Inflammatory macrophage treated with lipopolysaccharide for 1 hour (primary cell): ENCODE results near the gene FBXO15.

Experiments
- DNase-seq, 2 donors: peaks; one replicate each; pipeline ENCODE4 v3.0.0-alpha.2; 2020 to 2022

The FBXO15 gene, protein sequence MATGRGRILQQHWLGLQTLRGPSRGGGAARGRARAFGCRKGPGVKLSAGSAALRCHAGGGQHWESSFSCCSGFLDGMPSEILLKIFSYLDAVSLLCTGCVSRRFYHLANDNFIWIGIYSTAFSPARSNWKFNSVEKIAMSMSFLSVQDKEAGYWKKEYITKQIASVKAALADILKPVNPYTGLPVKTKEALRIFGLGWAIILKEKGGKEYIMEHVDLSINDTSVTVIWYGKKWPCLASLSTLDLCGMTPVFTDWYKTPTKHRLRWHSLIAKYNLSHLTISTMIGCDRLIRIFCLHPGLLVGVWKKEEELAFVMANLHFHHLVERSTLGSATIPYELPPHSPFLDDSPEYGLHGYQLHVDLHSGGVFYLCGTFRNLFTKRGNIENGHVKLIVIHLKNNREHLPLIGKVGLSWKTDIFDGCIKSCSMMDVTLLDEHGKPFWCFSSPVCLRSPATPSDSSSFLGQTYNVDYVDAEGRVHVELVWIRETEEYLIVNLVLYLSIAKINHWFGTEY

DNA sequence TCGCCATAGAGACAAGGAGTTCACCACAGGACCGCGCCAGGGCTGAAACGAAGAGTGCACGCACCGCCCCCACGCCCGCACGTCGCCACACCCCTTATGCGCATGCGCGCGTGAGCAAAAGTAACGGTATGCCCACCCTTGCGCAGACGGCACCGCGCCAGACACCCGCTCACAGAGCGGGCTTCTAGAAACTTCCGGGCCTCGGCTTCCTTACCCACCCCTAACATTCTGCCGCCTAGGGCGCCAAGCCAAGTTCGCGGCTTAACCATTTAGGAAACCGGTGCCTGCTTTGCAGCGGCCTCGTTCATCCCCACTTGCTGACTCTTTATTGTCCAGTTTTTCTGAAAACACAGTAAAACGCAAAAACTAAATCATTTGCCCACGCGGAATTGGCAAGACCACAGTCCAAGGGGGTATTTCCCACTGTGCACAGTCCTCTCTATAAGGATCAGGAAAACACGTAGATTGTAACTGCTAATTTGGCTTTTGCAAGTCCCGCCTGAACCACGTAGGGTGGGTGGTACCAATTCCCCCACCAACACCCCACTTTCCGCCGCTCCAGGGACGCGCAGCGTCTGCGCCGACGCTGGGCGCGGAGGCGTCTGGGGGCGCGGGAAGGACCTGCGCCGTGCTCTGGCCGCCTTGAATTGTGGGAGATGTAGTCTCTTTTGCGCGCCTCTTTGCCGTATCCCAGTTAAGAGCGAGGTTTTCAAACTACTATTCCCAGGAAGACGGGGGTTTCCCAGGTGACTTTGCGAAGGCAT is at the start of gene FBXO15, which contains the start of gene TIMM21:
FBXO15 (minus strand) TSS at position 56 of the 764 bp plus-strand sequence; CDS start at position 7, 49 bp downstream.
TIMM21 (plus strand) TSS at position 745 of the 764 bp plus-strand sequence. CDS start 286 bp downstream, outside the sequence.
- peak; percentile 95 to 96 for DNase-seq

DNA sequence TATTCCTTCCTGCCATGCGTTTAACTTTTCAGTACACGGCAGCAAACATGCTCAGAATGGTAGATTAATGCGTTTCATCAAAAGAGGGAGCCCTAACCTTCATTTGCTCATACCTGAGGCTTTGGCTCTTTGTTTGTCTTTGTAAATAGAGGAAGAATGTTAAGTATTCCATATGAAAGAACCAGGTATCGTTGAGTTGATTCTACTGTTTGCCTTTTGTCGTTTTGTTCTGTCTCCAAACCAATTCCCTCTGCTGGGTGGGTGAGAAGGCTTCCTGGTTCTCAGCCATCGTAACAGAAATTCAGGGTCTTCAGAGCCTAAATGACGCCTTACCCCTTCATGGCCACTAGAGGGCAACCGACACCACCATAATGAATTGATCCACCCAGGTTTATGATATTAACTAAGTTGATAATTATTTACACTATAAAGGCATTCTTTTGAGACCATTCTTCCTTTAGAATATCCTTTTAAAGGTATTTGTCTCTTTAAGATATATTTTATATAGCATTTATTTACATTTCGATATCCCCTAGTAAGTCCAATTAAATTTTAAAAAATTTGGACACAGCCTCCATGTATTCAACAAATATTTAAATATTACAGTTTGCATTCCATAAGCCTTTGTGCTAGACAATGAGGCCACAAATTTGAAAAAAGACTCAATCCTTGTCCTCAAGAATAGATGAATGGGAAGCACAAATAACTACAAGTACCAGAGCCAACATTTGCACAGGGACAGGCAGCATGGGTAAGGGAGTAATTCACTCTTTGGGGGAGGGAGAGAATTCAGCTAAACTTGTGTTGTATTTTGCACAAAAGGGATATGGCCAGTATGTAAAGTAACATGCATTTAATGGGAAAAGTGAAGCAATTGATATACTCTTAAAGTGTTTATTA is 48.8 kb upstream of the FBXO15 start:
- DNase-seq: peak; percentile 43 to 81

DNA sequence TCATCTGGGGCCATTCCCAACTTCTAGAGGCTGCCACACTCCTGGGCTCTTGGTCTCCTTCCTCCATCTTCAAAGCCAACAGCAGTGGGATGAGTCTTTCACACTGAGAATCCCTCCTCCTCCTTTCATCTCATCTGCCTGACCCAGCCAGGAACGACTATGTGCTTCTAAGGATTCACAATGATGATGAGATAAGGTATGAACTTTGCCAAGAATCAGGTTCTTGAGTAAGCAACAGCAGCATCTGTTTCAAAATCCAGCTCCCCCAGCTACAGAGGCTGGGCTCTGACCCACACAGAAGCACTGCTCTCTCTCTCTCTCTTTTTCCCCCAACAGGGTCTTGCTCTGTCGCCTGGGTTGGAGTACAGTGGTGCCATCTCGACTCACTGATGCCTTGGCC is 47.1 kb upstream of the FBXO15 start:
- DNase-seq: no peak

DNA sequence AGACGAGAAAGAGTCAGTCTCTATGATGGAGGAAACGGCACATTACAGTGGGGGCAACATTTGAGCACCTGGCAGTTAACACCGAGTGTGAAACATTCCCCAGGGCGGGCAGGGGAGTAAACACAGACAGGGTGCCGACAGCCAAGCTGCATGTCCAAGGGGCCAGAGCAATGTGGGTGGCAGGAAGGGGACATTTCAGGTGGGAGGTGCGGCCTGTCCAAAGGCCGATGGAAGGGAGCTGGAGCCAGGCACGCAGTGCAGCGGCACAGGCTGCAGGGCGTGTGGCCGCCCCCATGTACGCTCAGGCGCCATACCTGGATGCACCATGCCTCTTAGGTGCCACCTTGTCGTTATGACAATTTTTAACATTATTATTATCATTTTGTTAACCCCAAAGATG is 43.9 kb upstream of the FBXO15 start:
- DNase-seq: no peak

DNA sequence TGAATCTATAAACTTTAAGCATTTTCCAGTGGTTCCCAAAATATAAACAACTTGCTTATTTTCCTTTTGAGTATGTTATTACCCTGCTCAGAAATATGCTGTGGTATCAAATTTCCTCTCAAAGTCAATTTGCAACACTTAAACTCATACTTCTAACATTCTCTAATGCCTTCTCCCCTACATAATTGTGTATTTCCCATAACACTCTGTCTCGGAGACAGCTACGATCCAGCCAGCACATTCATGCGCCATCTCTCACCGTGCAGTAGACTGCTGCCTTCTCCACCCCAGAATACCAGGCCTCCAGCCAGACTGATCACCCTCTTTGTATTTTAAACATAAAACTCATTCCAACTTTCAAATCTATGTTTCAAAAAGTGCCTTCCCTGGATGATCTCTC is 42.5 kb upstream of the FBXO15 start:
- no peak for DNase-seq

DNA sequence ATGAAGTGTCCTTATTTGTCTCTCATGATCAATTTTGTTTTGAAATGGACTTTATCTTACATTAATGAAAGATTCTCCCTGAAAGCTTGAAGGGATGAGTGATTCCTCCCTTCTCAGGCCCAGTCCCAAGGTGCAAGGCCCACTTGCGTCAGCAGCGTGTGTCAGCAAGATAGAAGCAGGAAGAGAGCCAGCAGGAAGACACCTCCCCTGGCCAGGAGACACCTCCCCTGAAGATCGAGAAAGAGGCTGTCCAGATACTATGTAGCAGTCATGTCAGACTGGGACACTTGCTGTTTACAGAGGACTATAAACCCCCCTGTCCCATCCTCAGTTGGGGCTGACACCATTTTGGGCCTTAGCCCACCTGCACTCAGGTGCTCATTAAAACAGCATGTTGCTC is 39.0 kb upstream of the FBXO15 start:
- no peak for DNase-seq

DNA sequence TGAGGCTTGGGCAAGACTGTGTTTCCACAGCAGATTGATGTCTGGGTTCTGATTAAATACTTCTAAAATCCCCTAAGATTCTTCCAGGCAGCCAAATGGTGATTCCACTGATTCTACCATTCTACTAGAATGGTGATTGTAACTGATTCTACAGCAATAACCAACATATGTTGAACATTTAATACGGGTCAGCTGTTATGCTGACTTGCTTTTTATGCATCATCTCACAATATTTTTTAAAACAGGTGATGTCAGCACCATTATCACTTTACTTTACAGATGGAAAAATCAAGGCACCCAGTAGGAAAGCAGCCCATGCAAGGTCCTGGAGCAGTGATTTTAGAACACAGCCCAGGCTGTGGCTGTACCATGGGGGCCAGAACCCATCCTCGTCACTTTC is 38.2 kb upstream of the FBXO15 start:
- no peak for DNase-seq

DNA sequence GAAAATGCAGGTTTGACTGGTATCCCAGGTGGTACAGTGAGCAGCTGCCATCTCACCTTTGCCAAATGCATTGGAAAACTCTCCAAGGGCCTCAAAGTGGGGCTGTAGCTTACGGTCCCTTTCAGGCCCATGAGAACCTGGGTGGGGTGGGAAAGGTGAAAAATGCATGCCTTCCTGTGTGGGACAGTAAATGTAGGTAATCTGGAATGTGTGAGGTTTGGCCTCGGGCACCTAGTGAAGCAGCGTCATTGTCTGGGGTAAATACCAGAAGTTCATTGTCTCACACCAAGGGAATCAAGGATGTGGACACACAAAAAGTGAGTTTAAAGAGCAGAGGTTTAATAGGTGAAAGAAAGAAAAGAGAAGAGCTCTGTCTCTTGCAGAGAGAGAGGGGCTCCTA is 37.2 kb upstream of the FBXO15 start:
- no peak for DNase-seq

DNA sequence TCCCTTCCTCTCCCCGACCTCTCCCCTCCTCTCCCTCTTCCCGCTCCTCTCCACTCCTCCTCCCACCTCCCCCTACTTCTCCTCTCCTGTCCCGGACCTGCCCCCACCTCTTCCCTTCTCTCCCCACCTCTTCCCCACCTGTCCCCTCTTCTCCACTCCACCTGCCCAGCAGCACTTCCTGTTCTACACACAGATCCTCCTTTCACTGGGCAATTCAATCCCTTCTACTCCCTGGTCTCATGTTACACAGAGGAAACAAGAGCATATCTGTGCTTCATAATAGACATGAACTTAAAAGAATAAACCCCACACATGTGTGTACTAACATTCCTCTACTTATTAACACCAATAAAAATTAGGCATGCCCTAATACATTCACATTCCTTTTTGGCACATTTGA is 35.5 kb upstream of the FBXO15 start:
- no peak for DNase-seq

DNA sequence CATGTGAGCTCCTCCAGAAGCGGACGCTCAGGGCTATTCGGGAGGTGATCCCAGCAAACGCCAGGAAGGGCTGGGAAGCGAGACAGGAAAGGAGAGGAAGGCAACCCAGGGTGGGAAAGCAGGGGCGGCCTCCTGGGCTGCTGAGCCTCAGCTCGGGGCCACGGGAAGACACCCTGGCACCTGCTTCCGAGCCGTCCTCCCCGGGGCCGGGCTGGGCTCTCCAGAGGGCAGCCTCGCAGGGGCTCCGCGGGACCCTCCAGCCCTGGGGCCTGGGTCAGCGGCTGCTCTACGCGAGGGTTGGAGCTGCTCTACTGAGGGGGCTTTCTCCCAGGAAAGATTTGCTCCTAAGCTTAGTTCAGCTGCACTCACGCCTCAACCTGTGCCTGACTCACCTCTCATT is 34.7 kb upstream of the FBXO15 start:
- no peak for DNase-seq

DNA sequence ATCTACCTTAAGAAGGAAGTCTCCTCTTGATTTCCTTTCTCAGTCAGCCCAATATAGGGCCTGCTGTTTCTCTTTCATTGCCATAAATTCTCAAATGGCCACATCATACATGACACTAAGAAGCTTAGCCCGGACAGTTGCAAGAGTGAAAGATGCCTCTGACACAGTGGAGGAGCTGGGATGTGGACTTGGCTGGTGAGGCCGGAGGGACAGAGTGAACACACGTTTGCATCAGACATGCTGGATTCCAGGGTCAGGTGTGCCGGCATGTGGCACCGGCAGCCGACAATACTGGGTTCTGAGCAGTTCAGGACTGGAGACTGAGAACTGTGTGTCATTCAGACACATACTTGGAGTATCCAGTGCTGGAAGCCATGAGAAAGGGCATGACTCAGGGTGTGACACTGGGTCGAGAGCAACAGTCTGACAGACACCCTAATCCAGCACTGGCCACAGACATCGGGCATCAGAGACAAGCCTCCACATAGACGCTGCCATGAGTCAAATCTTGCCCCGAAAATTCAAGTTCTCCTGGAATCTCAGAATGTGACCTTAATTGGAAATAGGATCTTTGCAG is 32.1 kb upstream of the FBXO15 start:
- no peak for DNase-seq

DNA sequence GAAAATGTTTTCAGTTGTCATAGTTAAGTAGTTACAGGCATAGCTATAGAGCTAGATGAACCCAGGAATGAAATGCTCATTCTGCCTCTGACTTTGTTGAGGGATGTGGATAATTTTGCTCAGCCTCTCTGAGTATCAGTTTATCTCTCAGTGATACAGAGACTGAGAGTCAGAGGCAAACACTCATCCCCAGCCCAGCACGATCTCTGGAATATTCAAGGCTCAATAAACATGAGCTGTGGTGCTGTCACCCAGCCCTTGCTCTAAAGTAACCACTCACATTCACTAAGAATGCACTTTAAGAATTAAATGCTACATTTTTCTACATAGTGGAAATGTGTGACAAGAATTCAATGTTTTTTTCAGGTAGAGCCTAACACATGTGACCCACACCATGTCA is 31.2 kb upstream of the FBXO15 start:
- no peak for DNase-seq

DNA sequence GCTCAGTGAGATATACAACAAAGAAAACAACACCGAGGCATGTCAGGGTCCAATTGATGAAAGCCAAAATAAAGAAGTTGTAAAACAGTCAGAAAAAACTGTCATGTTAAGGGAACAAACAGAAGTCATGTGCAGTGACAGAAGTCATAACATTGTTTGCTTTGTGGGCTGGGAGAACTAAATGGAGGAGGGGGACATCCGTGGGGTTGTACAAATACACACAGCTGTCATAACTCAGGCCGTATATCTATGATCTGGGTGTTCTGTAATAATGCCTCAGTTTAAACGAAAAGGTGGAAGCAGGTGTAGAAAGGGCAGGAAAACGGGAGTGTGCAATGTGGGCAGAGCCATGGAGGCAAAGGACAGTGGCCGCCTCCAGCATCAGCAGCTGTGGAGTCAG is 28.0 kb upstream of the FBXO15 start:
- DNase-seq: no peak

DNA sequence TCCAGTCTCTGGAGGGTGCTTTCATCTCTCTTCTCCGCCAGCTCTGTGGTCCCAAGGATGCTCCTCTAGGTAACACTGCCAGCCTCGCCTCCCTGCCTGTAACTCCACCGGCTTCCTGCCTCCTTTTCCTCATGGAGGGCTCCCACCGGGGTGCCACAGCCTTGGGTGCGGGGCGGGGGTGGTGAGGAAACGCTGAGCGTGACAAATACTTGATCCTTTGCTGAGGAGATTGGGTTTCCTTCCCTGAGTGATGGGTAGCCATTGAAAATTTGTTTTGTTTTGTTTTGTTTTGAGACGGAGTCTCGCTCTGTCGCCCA is 25.8 kb upstream of the FBXO15 start:
- no peak for DNase-seq

DNA sequence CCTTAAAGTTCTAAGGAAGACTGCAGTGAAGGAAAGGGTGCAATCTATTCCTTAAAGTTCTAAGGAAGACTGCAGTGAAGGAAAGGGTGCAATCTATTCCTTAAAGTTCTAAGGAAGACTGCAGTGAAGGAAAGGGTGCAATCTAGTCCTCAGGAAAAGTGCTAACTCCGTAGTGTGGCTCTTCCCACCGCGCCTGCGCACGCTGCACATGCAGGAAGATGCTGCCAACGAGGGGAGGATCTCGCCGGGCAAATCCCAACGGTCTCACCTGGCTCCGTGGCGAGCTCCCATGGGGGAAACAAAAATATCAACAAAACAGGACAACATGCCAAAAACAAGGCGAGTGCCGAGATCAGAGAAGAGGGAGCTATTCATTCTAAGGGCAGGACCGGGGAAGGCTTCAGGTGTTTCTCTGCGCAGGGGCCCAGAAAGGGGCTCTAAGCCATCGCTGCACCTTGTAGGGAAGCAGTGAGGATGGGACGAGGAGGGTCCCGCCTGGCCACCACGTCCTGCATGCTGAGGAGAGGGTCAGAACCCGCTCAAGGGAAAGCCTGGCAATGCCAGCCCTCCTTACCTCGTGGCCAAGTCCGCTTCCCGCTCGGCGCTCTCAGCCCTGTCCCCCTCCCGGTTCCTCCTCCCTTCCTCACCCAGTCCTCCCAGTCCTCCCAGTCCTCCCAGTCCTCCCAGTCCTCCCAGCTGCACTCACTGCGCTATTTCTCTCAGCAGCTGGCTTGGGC is 25.2 kb upstream of the FBXO15 start:
- DNase-seq: no peak

DNA sequence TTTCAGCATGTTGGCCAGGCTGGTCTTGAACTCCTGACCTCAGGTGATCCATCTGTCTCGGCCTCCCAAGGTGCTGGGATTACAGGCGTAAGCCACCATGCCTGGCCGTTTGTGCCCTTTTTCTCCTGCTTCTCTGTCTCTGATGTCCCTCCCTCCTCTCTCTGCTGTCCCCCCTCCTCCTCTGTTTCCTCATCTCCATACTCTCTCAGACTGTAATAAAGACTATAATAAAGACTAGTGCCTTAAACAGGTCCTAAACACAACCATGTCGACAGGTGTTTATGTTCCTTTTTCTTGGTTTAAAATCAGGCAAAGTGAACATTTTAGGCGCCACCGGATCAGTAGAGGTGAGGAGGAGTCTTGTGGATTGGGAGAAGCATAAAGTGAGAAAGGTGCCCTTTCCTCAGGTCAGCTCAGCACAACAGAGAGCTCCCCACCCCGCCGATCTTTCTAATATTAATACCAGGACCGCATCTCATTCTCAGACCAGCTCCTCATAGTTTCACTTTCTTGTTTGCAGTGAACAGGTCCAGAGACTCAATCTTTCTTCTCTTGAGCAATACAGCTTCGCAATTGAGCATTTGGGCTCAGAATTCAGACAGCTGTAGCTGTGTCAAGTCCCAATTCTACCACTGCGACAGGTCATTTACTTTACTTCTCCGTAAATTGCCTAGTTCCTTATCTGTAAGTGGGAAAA is 24.4 kb upstream of the FBXO15 start:
- no peak for DNase-seq

DNA sequence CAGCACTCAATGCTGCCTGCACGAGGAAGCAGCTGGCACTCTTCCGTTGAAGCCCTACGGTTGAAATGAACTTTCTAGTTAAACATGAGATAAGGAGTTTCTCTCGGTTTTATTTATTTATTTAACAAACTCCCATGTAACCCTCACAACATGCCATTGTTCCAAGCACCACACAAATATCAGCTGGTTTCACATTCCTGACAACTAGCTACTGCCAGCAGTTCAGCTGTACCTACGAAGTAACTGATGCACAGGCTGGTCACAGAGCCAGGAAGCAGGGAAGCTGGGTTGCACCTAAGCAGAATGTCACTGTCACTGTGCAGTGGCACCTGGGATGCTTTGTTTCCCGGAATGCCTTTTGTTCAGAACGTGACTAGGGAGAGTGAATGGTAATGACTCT is 18.8 kb upstream of the FBXO15 start:
- DNase-seq: no peak

DNA sequence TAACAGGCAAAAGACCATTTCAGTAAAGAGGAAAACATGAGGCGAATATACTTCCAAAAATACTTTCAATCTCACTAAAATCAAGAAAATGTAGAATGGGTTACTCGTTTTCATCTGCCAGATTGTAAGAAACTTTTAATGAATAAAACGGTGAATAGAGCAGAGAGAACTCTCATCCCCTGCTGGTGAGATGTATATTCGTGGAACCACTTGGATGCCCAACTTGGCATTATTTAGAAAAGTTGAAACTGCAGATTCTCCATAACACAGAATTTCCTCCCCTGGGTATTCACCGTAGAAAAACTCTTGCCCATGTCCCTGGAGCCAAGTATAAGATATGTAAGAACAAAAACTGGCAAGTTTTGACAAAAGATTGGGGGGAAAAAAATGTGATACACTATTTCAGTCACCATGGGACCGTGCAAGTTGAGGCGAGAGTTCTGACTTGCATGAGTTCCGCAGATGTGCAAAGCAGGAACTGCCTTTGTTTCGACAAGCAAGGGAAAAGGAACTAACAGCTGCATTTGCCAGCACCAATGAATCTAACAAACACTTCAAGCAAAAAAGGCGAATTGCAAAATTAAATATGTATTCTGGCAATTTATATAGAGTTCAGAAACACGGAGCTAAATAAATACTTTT is 15.5 kb upstream of the FBXO15 start:
- peak; percentile 49 to 55 for DNase-seq

DNA sequence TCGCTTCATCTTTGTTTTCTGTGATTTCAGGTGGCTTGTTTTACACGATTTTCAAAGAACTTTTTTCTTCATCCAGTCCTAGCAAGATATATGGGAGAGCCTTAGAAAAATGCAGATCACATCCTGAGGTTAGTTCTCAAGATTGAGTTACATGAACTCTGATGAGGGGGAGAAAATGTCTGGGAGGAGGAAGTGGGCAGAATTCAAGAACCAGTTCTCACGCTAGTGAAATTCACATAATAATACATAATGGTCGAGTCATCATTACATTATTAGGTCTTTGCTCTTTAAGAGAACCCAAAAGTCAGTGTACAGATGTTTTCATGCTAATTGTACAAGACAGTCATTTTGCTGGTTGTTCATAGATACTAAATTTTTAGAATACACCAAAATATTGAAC is 7.6 kb upstream of the FBXO15 start:
- DNase-seq: no peak

DNA sequence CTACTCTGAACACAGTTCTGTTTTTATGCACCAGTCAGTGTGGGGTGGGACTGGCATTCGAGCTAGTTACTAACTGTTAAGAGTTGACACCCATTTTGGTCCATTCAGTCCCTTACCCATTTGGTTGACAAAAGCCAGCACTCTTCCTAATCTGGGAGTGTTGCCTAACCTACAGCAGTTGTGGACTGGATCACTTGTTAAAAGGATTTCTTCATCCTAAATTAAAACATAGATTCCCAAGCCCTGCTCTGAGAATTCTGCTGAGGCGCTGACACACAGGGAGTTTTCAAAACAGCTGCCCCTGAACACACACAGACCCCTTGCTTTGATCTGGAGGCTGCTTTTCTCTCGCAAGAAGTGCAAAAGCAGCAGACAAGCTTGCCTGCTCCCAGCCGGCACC is 7.1 kb upstream of the FBXO15 start:
- DNase-seq: no peak

DNA sequence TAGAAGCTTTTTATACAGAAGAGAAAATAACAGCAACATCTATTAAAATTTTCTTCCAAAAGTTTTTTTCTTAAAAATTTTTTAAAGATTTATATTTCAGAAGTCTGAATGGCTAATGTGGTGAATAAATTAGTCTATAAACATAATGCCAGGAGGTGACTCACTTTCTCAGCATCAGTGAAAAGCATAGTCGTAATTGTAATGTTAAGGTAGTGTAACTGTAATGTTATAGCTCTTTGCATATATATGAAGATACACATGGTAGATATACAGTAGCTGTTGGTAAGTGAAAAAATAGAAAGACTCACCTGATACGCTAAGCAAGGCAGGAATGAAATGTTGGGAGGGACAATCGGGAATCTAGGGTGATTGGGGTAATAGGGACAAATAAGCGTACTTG is 6.2 kb upstream of the FBXO15 start:
- no peak for DNase-seq
